ENCODE results near the gene FNDC3A. TPM values are rescaled to one million over a fixed set of nuclear protein-coding genes. Genes with fewer than 3 reads are reported as not detected.

FNDC3A gene
- total RNA-seq, 2 donors from 2014 or later = 42.8 to 49.2 TPM

- Mint-ChIP-seq H3K4me3 (no peak overlapping the region), H3K36me3 (ENCODE audit: low read depth) (peaks cover 7% of the 10 kb centered on the region), H3K27ac (no peak overlapping the region), H3K4me1 (peaks cover 13% of the 10 kb centered on the region), H3K27me3 (no peaks in the 10 kb centered on the region)
- ATAC-seq = no peak
- no peak for DNase-seq
- H3K9me3 ChIP-seq (ENCODE audit: control insufficient read depth, low read length, poor library complexity, severe bottlenecking) = no peaks in the 10 kb centered on the region
Observed at GRCh38 chr13:49165798-49166752, 190.4 kb downstream of the FNDC3A start.

GRCh38 chr13:49171359-49171758 is 195.6 kb downstream of the FNDC3A start:
- Mint-ChIP-seq H3K27me3 (no peaks in the 10 kb centered on the region), H3K36me3 (ENCODE audit: low read depth) (peaks cover 5% of the 10 kb centered on the region), H3K4me1 (peaks cover 6% of the 10 kb centered on the region), H3K27ac (no peak overlapping the region), H3K4me3 (no peak overlapping the region)
- no peak for ATAC-seq
- no peak for DNase-seq
- no peaks in the 10 kb centered on the region for H3K9me3 ChIP-seq (ENCODE audit: control insufficient read depth, low read length, poor library complexity, severe bottlenecking)

- H3K4me1 Mint-ChIP-seq = peaks cover 2% of the 10 kb centered on the region
- H3K27me3 Mint-ChIP-seq = no peaks in the 10 kb centered on the region
- peaks cover 9% of the 10 kb centered on the region for H3K36me3 Mint-ChIP-seq (ENCODE audit: low read depth)
- no peak overlapping the region for H3K27ac Mint-ChIP-seq
- H3K4me3 Mint-ChIP-seq = no peak overlapping the region
- no peak for ATAC-seq
- no peak for DNase-seq
- H3K9me3 ChIP-seq (ENCODE audit: control insufficient read depth, low read length, poor library complexity, severe bottlenecking) = no peaks in the 10 kb centered on the region
Observed at GRCh38 chr13:49183672-49184325, 208.1 kb downstream of the FNDC3A start.

- Mint-ChIP-seq H3K4me1 (peaks cover 2% of the 10 kb centered on the region), H3K4me3 (no peak overlapping the region), H3K27me3 (no peaks in the 10 kb centered on the region), H3K27ac (no peak overlapping the region), H3K36me3 (ENCODE audit: low read depth) (peaks cover 8% of the 10 kb centered on the region)
- no peaks in the 10 kb centered on the region for H3K9me3 ChIP-seq (ENCODE audit: control insufficient read depth, low read length, poor library complexity, severe bottlenecking)
- DNase-seq = no peak
- no peak for ATAC-seq
Observed at GRCh38 chr13:49184621-49185020, 208.9 kb downstream of the FNDC3A start.

- H3K9me3 ChIP-seq (ENCODE audit: control insufficient read depth, low read length, poor library complexity, severe bottlenecking) = no peaks in the 10 kb centered on the region
- H3K36me3 Mint-ChIP-seq (ENCODE audit: low read depth) = peaks cover 7% of the 10 kb centered on the region
- no peaks in the 10 kb centered on the region for H3K27me3 Mint-ChIP-seq
- ATAC-seq (no peak), DNase-seq (no peak)
- no peak overlapping the region for H3K4me3 Mint-ChIP-seq
- peaks cover 2% of the 10 kb centered on the region for H3K4me1 Mint-ChIP-seq
- no peak overlapping the region for H3K27ac Mint-ChIP-seq
Observed at GRCh38 chr13:49185264-49185663, 209.6 kb downstream of the FNDC3A start.

- Mint-ChIP-seq H3K36me3 (ENCODE audit: low read depth) (peaks cover 4% of the 10 kb centered on the region), H3K27ac (peak overlapping the region; percentile 3)
Observed at GRCh38 chr13:49190901-49191300, 215.2 kb downstream of the FNDC3A start.

GRCh38 chr13:49206641-49207040 is 230.9 kb downstream of the FNDC3A start:
- ATAC-seq = no peak
- Mint-ChIP-seq H3K36me3 (ENCODE audit: low read depth) (peaks cover 11% of the 10 kb centered on the region), H3K4me1 (peaks cover 6% of the 10 kb centered on the region), H3K27me3 (no peaks in the 10 kb centered on the region), H3K27ac (no peak overlapping the region), H3K4me3 (no peak overlapping the region)
- DNase-seq = no peak
- H3K9me3 ChIP-seq (ENCODE audit: control insufficient read depth, low read length, poor library complexity, severe bottlenecking) = no peaks in the 10 kb centered on the region

More at GRCh38 chr13:49190901-49191300, 215.2 kb downstream of the FNDC3A start:
- ATAC-seq = no peak
- H3K9me3 ChIP-seq (ENCODE audit: control insufficient read depth, low read length, poor library complexity, severe bottlenecking) = no peaks in the 10 kb centered on the region
- Mint-ChIP-seq H3K4me1 (peaks cover 2% of the 10 kb centered on the region), H3K4me3 (no peak overlapping the region), H3K27me3 (no peaks in the 10 kb centered on the region)
- no peak for DNase-seq

- DNase-seq = no peak
- Mint-ChIP-seq H3K27me3 (no peaks in the 10 kb centered on the region), H3K4me3 (no peak overlapping the region), H3K4me1 (peaks cover 6% of the 10 kb centered on the region), H3K27ac (no peak overlapping the region), H3K36me3 (ENCODE audit: low read depth) (peaks cover 10% of the 10 kb centered on the region)
- no peaks in the 10 kb centered on the region for H3K9me3 ChIP-seq (ENCODE audit: control insufficient read depth, low read length, poor library complexity, severe bottlenecking)
- ATAC-seq = no peak
Observed at GRCh38 chr13:49208619-49209018, 232.9 kb downstream of the FNDC3A start.

GRCh38 chr13:49210114-49210513 is 234.4 kb downstream of the FNDC3A start:
- no peak for DNase-seq
- no peak overlapping the region for H3K27ac Mint-ChIP-seq
- H3K9me3 ChIP-seq (ENCODE audit: control insufficient read depth, low read length, poor library complexity, severe bottlenecking) = no peaks in the 10 kb centered on the region
- no peak overlapping the region for H3K4me3 Mint-ChIP-seq
- ATAC-seq = no peak
- no peaks in the 10 kb centered on the region for H3K27me3 Mint-ChIP-seq
- peaks cover 8% of the 10 kb centered on the region for H3K4me1 Mint-ChIP-seq
- peaks cover 2% of the 10 kb centered on the region for H3K36me3 Mint-ChIP-seq (ENCODE audit: low read depth)

- Mint-ChIP-seq H3K4me1 (peaks cover 9% of the 10 kb centered on the region), H3K27ac (no peak overlapping the region), H3K4me3 (no peak overlapping the region), H3K36me3 (ENCODE audit: low read depth) (peaks cover 2% of the 10 kb centered on the region), H3K27me3 (no peaks in the 10 kb centered on the region)
- DNase-seq = no peak
- ATAC-seq = no peak
- no peaks in the 10 kb centered on the region for H3K9me3 ChIP-seq (ENCODE audit: control insufficient read depth, low read length, poor library complexity, severe bottlenecking)
Observed at GRCh38 chr13:49210669-49211068, 235.0 kb downstream of the FNDC3A start.

GRCh38 chr13:49213539-49213938 is 237.8 kb downstream of the FNDC3A start:
- no peaks in the 10 kb centered on the region for H3K9me3 ChIP-seq (ENCODE audit: control insufficient read depth, low read length, poor library complexity, severe bottlenecking)
- ATAC-seq (no peak), DNase-seq (no peak)
- H3K36me3 Mint-ChIP-seq (ENCODE audit: low read depth) = peaks cover 8% of the 10 kb centered on the region
- H3K27ac Mint-ChIP-seq = no peak overlapping the region
- peaks cover 23% of the 10 kb centered on the region for H3K27me3 Mint-ChIP-seq
- H3K4me3 Mint-ChIP-seq = no peak overlapping the region
- H3K4me1 Mint-ChIP-seq = peaks cover 11% of the 10 kb centered on the region

GRCh38 chr13:49213997-49214916 is 238.5 kb downstream of the FNDC3A start:
- H3K4me1 Mint-ChIP-seq = peaks cover 13% of the 10 kb centered on the region
- ATAC-seq (no peak), DNase-seq (no peak)
- H3K9me3 ChIP-seq (ENCODE audit: control insufficient read depth, low read length, poor library complexity, severe bottlenecking) = no peaks in the 10 kb centered on the region
- H3K36me3 Mint-ChIP-seq (ENCODE audit: low read depth) = peaks cover 8% of the 10 kb centered on the region
- no peak overlapping the region for H3K4me3 Mint-ChIP-seq
- H3K27me3 Mint-ChIP-seq = peaks cover 31% of the 10 kb centered on the region
- H3K27ac Mint-ChIP-seq = no peak overlapping the region

GRCh38 chr13:49214917-49215376 is 239.2 kb downstream of the FNDC3A start:
- DNase-seq (peak in 1 of 3 donors; percentile 15), ATAC-seq (peak; percentile 83)
- Mint-ChIP-seq H3K4me1 (peaks cover 13% of the 10 kb centered on the region), H3K4me3 (no peak overlapping the region), H3K27me3 (peaks cover 36% of the 10 kb centered on the region), H3K36me3 (ENCODE audit: low read depth) (peaks cover 8% of the 10 kb centered on the region), H3K27ac (no peak overlapping the region)
- H3K9me3 ChIP-seq (ENCODE audit: control insufficient read depth, low read length, poor library complexity, severe bottlenecking) = no peaks in the 10 kb centered on the region

Measured in T-helper 17 cell (primary cell).